Endothelial cell of umbilical vein (primary cell): ENCODE data around the gene GNB1.

Experiments
- CTCF ChIP-seq, 2 donors: IDR thresholded peaks; 1 replicate in 1 of 2; 2 replicates in 1 of 2; pipeline ENCODE4 v1.5.1; 2011; ENCODE audit warnings: low read length in 2 of 2, mild to moderate bottlenecking in 2 of 2, moderate library complexity in 2 of 2, control low read depth in 1 of 2, inconsistent platforms in 1 of 2, low read depth in 1 of 2; ENCODE audit not compliant: insufficient read depth in 1 of 2; ENCODE audit errors: extremely low read depth in 1 of 2
- POLR2A ChIP-seq: IDR thresholded peaks from 2 replicates; pipeline ENCODE4 v1.6.1; 2012; ENCODE audit warnings: low read depth, mild to moderate bottlenecking, control low read depth, low read length
- POLR2AphosphoS5 ChIP-seq: IDR thresholded peaks from 2 replicates; pipeline ENCODE4 v1.6.1; 2012; ENCODE audit warnings: low read depth, mild to moderate bottlenecking, control low read depth, low read length, moderate library complexity; ENCODE audit not compliant: insufficient read depth

DNA sequence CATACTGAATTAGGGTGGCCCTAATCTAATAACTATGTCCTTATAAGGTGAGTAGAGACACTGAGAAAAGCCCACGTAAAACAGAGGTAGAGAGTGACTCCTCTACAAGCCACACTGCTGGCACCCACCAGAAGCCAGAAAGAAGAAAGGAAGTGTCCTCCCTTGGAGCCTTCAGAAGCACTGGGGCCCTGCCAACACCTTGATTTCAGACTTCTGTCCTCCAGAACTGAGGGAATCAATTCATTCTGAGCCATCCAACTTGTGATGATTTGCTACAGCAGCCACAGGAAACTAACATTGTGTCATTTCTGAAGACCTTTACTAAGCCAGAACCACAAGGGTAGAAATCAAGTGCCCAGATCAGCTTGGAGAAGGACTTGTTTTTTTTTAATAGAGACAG, 15.0 kb downstream of the GNB1 start:
- no peak for TF ChIP-seq POLR2AphosphoS5
- TF ChIP-seq CTCF (IDR thresholded peaks at IDR 0.05; ENCODE audit: extremely low read depth in 1 of 2, insufficient read depth in 1 of 2, low read depth in 1 of 2, low read length in 2 of 2) = no peak
- TF ChIP-seq POLR2A = no peak
